ENCODE results near the gene OSBPL5.

OSBPL5 gene

GRCh38 chr11:3041699-3042441 is 123.2 kb downstream of the OSBPL5 start:
- peaks cover 43% of the 10 kb centered on the region for H3K36me3 ChIP-seq (replicated peaks; ENCODE audit: low read depth, low read length)
- no peaks in the 10 kb centered on the region for H3K9me3 ChIP-seq (ENCODE audit: insufficient read depth, low read length)
- no peak overlapping the region for H2AFZ ChIP-seq (ENCODE audit: low read depth, low read length)
- H3K4me3 ChIP-seq (ENCODE audit: low read length): no peak overlapping the region
- H3K27ac ChIP-seq (ENCODE audit: low read length): no peak overlapping the region
- no peak overlapping the region for H3K9ac ChIP-seq (ENCODE audit: low read length)
- H3K4me1 ChIP-seq (ENCODE audit: low read length): peaks cover 2% of the 10 kb centered on the region; the same call in 1 of the 2 replicates
- H3K4me2 ChIP-seq (ENCODE audit: low read length): no peak overlapping the region
- no peak for TF ChIP-seq EZH2phosphoT487 (IDR thresholded peaks at IDR 0.05; ENCODE audit: low read depth)
- no peak for TF ChIP-seq CTCF (IDR thresholded peaks at IDR 0.05; ENCODE audit: low read depth, low read length)
- H4K20me1 ChIP-seq (ENCODE audit: insufficient read depth, low read length): peaks cover 32% of the 10 kb centered on the region
- H3K27me3 ChIP-seq (ENCODE audit: low read depth, low read length): no peaks in the 10 kb centered on the region
- H3K79me2 ChIP-seq (ENCODE audit: low read length): peaks cover 41% of the 10 kb centered on the region

GRCh38 chr11:3040881-3041280 is 124.2 kb downstream of the OSBPL5 start:
- H3K36me3 ChIP-seq (replicated peaks; ENCODE audit: low read depth, low read length): peaks cover 53% of the 10 kb centered on the region
- peaks cover 32% of the 10 kb centered on the region for H3K79me2 ChIP-seq (ENCODE audit: low read length)
- no peaks in the 10 kb centered on the region for H3K27me3 ChIP-seq (ENCODE audit: low read depth, low read length)
- H2AFZ ChIP-seq (ENCODE audit: low read depth, low read length): no peak overlapping the region
- TF ChIP-seq CTCF (IDR thresholded peaks at IDR 0.05; ENCODE audit: low read depth, low read length): no peak
- TF ChIP-seq EZH2phosphoT487 (IDR thresholded peaks at IDR 0.05; ENCODE audit: low read depth): no peak
- no peaks in the 10 kb centered on the region for H3K9me3 ChIP-seq (ENCODE audit: insufficient read depth, low read length)
- H3K4me2 ChIP-seq (ENCODE audit: low read length): no peak overlapping the region
- H3K9ac ChIP-seq (ENCODE audit: low read length): no peak overlapping the region
- H4K20me1 ChIP-seq (ENCODE audit: insufficient read depth, low read length): peaks cover 23% of the 10 kb centered on the region
- no peak overlapping the region for H3K4me3 ChIP-seq (ENCODE audit: low read length)
- H3K27ac ChIP-seq (ENCODE audit: low read length): no peak overlapping the region
- H3K4me1 ChIP-seq (ENCODE audit: low read length): peaks cover 8% of the 10 kb centered on the region

GRCh38 chr11:3037945-3038271 is 127.2 kb downstream of the OSBPL5 start:
- peaks cover 54% of the 10 kb centered on the region for H3K36me3 ChIP-seq (replicated peaks; ENCODE audit: low read depth, low read length)
- no peaks in the 10 kb centered on the region for H3K9me3 ChIP-seq (ENCODE audit: insufficient read depth, low read length)
- no peak for TF ChIP-seq CTCF (IDR thresholded peaks at IDR 0.05; ENCODE audit: low read depth, low read length)
- no peak for TF ChIP-seq EZH2phosphoT487 (IDR thresholded peaks at IDR 0.05; ENCODE audit: low read depth)
- no peak overlapping the region for H3K27ac ChIP-seq (ENCODE audit: low read length)
- peaks cover 8% of the 10 kb centered on the region; the same call in 1 of the 2 replicates for H4K20me1 ChIP-seq (ENCODE audit: insufficient read depth, low read length)
- H3K4me2 ChIP-seq (ENCODE audit: low read length): no peak overlapping the region
- peaks cover 8% of the 10 kb centered on the region for H3K4me1 ChIP-seq (ENCODE audit: low read length)
- H3K27me3 ChIP-seq (ENCODE audit: low read depth, low read length): no peaks in the 10 kb centered on the region
- H3K4me3 ChIP-seq (ENCODE audit: low read length): no peak overlapping the region
- peaks cover 4% of the 10 kb centered on the region; the same call in 1 of the 2 replicates for H3K79me2 ChIP-seq (ENCODE audit: low read length)
- H2AFZ ChIP-seq (ENCODE audit: low read depth, low read length): no peak overlapping the region
- no peak overlapping the region for H3K9ac ChIP-seq (ENCODE audit: low read length)
